Trophoblast cell (in vitro differentiated cells and primary cell): ENCODE data around the gene GSG1L.

Experiments
- DNase-seq, 2 donors: peaks; one replicate each; pipeline ENCODE4 v3.0.0-alpha.2; 2016
- H2AFZ ChIP-seq: 2 replicates; pipeline ENCODE4 v1.6.1; 2013; ENCODE audit warnings: low read length, moderate library complexity, mild to moderate bottlenecking; ENCODE audit not compliant: insufficient read depth, poor library complexity
- H2AK5ac ChIP-seq: 2 replicates; pipeline ENCODE4 v1.6.1; 2013; ENCODE audit warnings: mild to moderate bottlenecking, low read length
- H2BK120ac ChIP-seq: 2 replicates; pipeline ENCODE4 v1.6.1; 2013; ENCODE audit warnings: low read length, mild to moderate bottlenecking, moderate library complexity; ENCODE audit not compliant: insufficient read depth, poor library complexity
- H2BK12ac ChIP-seq: 2 replicates; pipeline ENCODE4 v1.6.1; 2013; ENCODE audit warnings: mild to moderate bottlenecking, low read length, moderate library complexity
- H2BK5ac ChIP-seq: 2 replicates; pipeline ENCODE4 v1.6.1; 2013; ENCODE audit warnings: low read length, low read depth, moderate library complexity, mild to moderate bottlenecking; ENCODE audit not compliant: poor library complexity
- H3K14ac ChIP-seq: 2 replicates; pipeline ENCODE4 v1.6.1; 2013; ENCODE audit warnings: mild to moderate bottlenecking, low read length
- H3K18ac ChIP-seq: 2 replicates; pipeline ENCODE4 v1.6.1; 2013; ENCODE audit warnings: mild to moderate bottlenecking, low read length
- H3K23ac ChIP-seq: 2 replicates; pipeline ENCODE4 v1.6.1; 2013; ENCODE audit warnings: low read length
- H3K27ac ChIP-seq: 2 replicates; pipeline ENCODE4 v1.5.1; 2013; ENCODE audit warnings: low read depth, mild to moderate bottlenecking, inconsistent platforms, low read length, moderate library complexity
- H3K27me3 ChIP-seq: 2 replicates; pipeline ENCODE4 v1.6.1; 2013; ENCODE audit warnings: inconsistent platforms, mild to moderate bottlenecking, low read length, moderate library complexity; ENCODE audit not compliant: insufficient read depth
- H3K36me3 ChIP-seq, 2 experiments: 1 replicate in 1 of 2; 2 replicates in 1 of 2; pipeline ENCODE4 v1.6.1; 2013; ENCODE audit warnings: low read length in 2 of 2, mild to moderate bottlenecking in 2 of 2, moderate library complexity in 1 of 2; ENCODE audit not compliant: insufficient read depth in 2 of 2, control insufficient read depth in 1 of 2
- H3K4ac ChIP-seq: 2 replicates; pipeline ENCODE4 v1.6.1; 2013; ENCODE audit warnings: low read depth, mild to moderate bottlenecking, low read length, moderate library complexity
- H3K4me1 ChIP-seq, 2 experiments: 1 replicate in 1 of 2; 2 replicates in 1 of 2; pipeline ENCODE4 v1.6.1; 2013; ENCODE audit warnings: low read length in 2 of 2, mild to moderate bottlenecking in 2 of 2, moderate library complexity in 1 of 2; ENCODE audit not compliant: insufficient read depth in 2 of 2, control insufficient read depth in 1 of 2
- H3K4me2 ChIP-seq: 2 replicates; pipeline ENCODE4 v1.6.1; 2013; ENCODE audit warnings: inconsistent platforms, mild to moderate bottlenecking, low read length, moderate library complexity
- H3K4me3 ChIP-seq: 2 replicates; pipeline ENCODE4 v1.5.1; 2013; ENCODE audit warnings: mild to moderate bottlenecking, low read depth, low read length, inconsistent platforms
- H3K79me1 ChIP-seq: one replicate; pipeline ENCODE4 v1.6.1; 2013; ENCODE audit warnings: low read length
- H3K79me2 ChIP-seq: 2 replicates; pipeline ENCODE4 v1.6.1; 2013; ENCODE audit warnings: low read length, mild to moderate bottlenecking; ENCODE audit not compliant: control insufficient read depth, insufficient read depth, poor library complexity
- H3K9ac ChIP-seq: 2 replicates; pipeline ENCODE4 v1.6.1; 2013; ENCODE audit warnings: mild to moderate bottlenecking, low read length
- H3K9me3 ChIP-seq: 2 replicates; pipeline ENCODE4 v1.6.1; 2013; ENCODE audit warnings: low read depth, mild to moderate bottlenecking, control low read depth, inconsistent platforms, low read length; ENCODE audit not compliant: insufficient read depth
- H4K12ac ChIP-seq: 2 replicates; pipeline ENCODE4 v1.6.1; 2013; ENCODE audit warnings: low read depth, mild to moderate bottlenecking, low read length, moderate library complexity
- H4K8ac ChIP-seq: 2 replicates; pipeline ENCODE4 v1.6.1; 2013; ENCODE audit warnings: low read depth, mild to moderate bottlenecking, low read length, moderate library complexity
- H4K91ac ChIP-seq: one replicate; pipeline ENCODE4 v1.6.1; 2013; ENCODE audit warnings: low read depth, mild to moderate bottlenecking, low read length, moderate library complexity
- WGBS: extraction: QIAGEN DNeasy Blood & Tissue Kit; methylation state at CpG from one replicate; pipeline ENCODE4 v1.1.7; 2013; ENCODE audit warnings: missing lambda C conversion rate; ENCODE audit not compliant: insufficient read length, insufficient coverage; ENCODE audit errors: extremely low coverage; 5-methylcytosine and 5-hydroxymethylcytosine counted together

GSG1L gene

DNA sequence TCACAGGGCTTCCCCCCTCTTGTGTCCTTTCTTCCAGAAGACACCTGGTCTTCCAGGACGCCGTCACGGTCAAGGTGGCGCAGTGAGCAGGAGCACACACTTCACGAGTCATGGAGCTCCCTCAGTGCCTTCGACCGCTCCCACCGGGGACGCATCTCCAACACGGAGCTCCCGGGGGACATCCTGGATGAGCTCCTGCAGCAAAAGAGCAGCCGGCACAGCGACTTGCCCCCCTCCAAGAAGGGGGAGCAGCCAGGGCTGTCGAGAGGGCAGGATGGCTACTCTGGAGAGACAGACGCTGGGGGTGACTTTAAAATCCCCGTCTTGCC is 314.0 kb downstream of the GSG1L start:
- Histone ChIP-seq H3K4me1 (peaks cover 7 to 12% of the 10 kb centered on the region in 2 experiments), H4K91ac (no peak overlapping the region), H3K27ac (no peak overlapping the region), H3K27me3 (no peaks in the 10 kb centered on the region), H3K9ac (no peak overlapping the region), H2AFZ (no peak overlapping the region), H2AK5ac (peak overlapping the region; percentile 1), H4K12ac (no peak overlapping the region), H3K79me2 (no peaks in the 10 kb centered on the region), H3K4me2 (no peak overlapping the region), H2BK12ac (no peak overlapping the region), H3K23ac (no peak overlapping the region), H3K79me1 (no peaks in the 10 kb centered on the region), H3K14ac (peak overlapping the region; percentile 0), H2BK5ac (no peak overlapping the region), H3K36me3 (peaks cover 9 to 13% of the 10 kb centered on the region in 2 experiments), H3K18ac (no peak overlapping the region), H3K4ac (no peak overlapping the region), H4K8ac (no peak overlapping the region), H3K4me3 (no peak overlapping the region), H3K9me3 (peaks cover 2% of the 10 kb centered on the region), H2BK120ac (no peak overlapping the region)
- no CpG with 5 or more reads among the region's 16 CpGs for WGBS
- DNase-seq, result no peak

GRCh38 chr16:27748868-27749546 is 314.5 kb downstream of the GSG1L start:
- H3K14ac ChIP-seq, result peak overlapping the region; percentile 0
- H2BK12ac ChIP-seq, result no peak overlapping the region
- H3K23ac ChIP-seq, result no peak overlapping the region
- no peaks in the 10 kb centered on the region for H3K79me1 ChIP-seq
- H3K79me2 ChIP-seq, result no peaks in the 10 kb centered on the region
- H4K91ac ChIP-seq, result no peak overlapping the region
- H3K9ac ChIP-seq, result no peak overlapping the region
- peaks cover 2% of the 10 kb centered on the region for H3K9me3 ChIP-seq
- H3K4ac ChIP-seq, result no peak overlapping the region
- no peak overlapping the region for H2BK120ac ChIP-seq
- no peak overlapping the region for H4K12ac ChIP-seq
- no CpG with 5 or more reads among the region's 12 CpGs for WGBS
- H3K18ac ChIP-seq, result no peak overlapping the region
- H3K4me1 ChIP-seq, result peaks cover 7 to 12% of the 10 kb centered on the region in 2 experiments
- no peak overlapping the region for H2BK5ac ChIP-seq
- no peak overlapping the region for H2AK5ac ChIP-seq
- no peak overlapping the region for H4K8ac ChIP-seq
- no peaks in the 10 kb centered on the region for H3K27me3 ChIP-seq
- no peak overlapping the region for H3K4me2 ChIP-seq
- H3K4me3 ChIP-seq, result no peak overlapping the region
- H3K36me3 ChIP-seq, result peaks cover 5 to 9% of the 10 kb centered on the region in 2 experiments
- DNase-seq, result peak; percentile 71 to 83
- no peak overlapping the region for H3K27ac ChIP-seq
- no peak overlapping the region for H2AFZ ChIP-seq

DNA sequence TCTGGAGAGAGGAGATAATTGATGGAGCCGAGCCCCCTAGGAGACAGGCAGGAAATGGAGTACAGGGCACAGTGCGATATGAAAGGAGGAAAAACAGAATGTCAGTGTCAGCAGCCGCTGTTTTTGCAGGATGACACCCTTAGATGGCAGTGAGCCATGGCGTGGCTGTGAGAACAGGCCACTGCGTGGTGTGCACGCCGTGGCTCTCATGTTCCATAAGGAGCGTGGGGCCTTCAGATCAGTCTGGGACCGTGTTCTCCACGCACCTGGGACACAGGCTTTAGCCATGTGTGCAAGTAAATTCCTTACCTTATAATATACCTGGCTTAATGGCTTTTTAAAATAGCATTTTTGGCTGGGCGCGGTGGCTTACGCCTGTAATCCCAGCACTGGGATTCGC is 315.6 kb downstream of the GSG1L start:
- no peak overlapping the region for H4K91ac ChIP-seq
- H2AK5ac ChIP-seq, result no peak overlapping the region
- no CpG with 5 or more reads among the region's 14 CpGs for WGBS

DNA sequence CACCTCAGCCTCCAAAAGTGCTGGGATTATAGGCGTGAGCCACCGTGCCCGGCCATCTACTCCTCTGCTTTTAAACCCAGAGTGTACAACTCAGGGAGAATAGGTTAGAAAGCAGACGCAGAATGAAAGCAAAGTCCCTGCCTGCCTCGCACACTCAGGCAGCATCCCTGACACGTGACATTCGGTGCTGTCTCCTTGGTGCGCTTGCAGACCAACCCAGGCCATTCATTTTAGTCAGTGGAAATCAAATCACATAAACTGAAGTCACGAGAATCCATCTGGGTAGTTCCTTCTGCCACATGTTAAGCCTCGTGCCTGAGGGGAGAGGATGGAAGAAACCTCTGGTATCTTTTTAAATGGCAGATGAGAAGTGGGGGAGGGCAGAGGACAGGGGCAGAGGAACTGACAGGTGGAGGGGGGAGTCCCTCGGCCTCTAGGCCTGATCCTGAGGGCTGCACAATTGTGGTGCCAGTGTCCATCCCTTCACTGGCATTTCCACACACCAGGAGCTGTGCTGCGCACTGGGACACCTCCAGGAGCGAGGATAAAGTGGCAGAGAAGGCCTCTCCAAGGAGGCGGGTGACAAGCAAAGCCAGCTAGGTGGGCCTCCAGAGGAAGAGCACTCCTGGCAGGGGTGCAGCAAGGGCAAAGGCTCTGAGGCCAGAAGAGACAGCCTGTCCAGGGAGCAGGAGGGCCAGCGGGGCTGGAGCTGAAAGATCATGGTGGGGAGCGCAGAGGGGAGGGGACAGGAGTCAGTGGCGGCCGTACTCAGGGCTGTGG is 317.2 kb downstream of the GSG1L start:
- Histone ChIP-seq H3K4me1 (peaks cover 7 to 10% of the 10 kb centered on the region in 2 experiments), H3K4ac (no peak overlapping the region), H3K23ac (no peak overlapping the region), H3K79me2 (no peaks in the 10 kb centered on the region), H3K79me1 (no peaks in the 10 kb centered on the region), H3K14ac (no peak overlapping the region), H3K27ac (no peak overlapping the region), H2BK12ac (no peak overlapping the region), H2AFZ (no peak overlapping the region), H3K27me3 (no peaks in the 10 kb centered on the region), H3K36me3 (peaks cover 4 to 8% of the 10 kb centered on the region in 2 experiments), H4K91ac (no peak overlapping the region), H2AK5ac (no peak overlapping the region), H2BK5ac (no peak overlapping the region), H3K4me2 (no peak overlapping the region), H3K18ac (no peak overlapping the region), H3K9me3 (peaks cover 2% of the 10 kb centered on the region), H4K8ac (no peak overlapping the region), H3K4me3 (no peak overlapping the region), H4K12ac (no peak overlapping the region), H2BK120ac (no peak overlapping the region), H3K9ac (no peak overlapping the region)
- WGBS, result no CpG with 5 or more reads among the region's 18 CpGs
- no peak for DNase-seq

More for the DNA sequence above, 315.6 kb downstream of the GSG1L start:
- Histone ChIP-seq H3K79me2 (no peaks in the 10 kb centered on the region), H2BK5ac (no peak overlapping the region), H3K9me3 (peaks cover 2% of the 10 kb centered on the region), H3K4me2 (no peak overlapping the region), H4K8ac (no peak overlapping the region), H3K79me1 (no peaks in the 10 kb centered on the region), H2BK12ac (no peak overlapping the region), H3K18ac (no peak overlapping the region), H3K27me3 (no peaks in the 10 kb centered on the region), H3K4me1 (peaks cover 7 to 12% of the 10 kb centered on the region in 2 experiments), H2BK120ac (no peak overlapping the region), H3K14ac (no peak overlapping the region), H3K4ac (no peak overlapping the region), H3K9ac (no peak overlapping the region), H4K12ac (no peak overlapping the region), H3K4me3 (no peak overlapping the region), H3K36me3 (peaks cover 4 to 9% of the 10 kb centered on the region in 2 experiments), H3K27ac (no peak overlapping the region), H2AFZ (no peak overlapping the region), H3K23ac (no peak overlapping the region)
- no peak for DNase-seq
